Activated CD4-positive, alpha-beta memory T cell treated with anti-CD3 and anti-CD28 coated beads for 36 hours (primary cell): ENCODE data around the gene HPSE2. TPM values are rescaled to one million over a fixed set of nuclear protein-coding genes. Genes with fewer than 3 reads are reported as not detected.

ENCODE experiments used
- CTCF ChIA-PET: fragments of 350-600 bp; sonication (Branson Sonifier 250); formaldehyde crosslinking; loops from one replicate; lab custom pipeline; 2021; ENCODE audit warnings: antibody characterized with exemption, inconsistent platforms; lab: Charles Lee
- POLR2A ChIA-PET: fragments of 350-600 bp; sonication (Branson Sonifier 250); formaldehyde crosslinking; loops from one replicate; lab custom pipeline; 2021; ENCODE audit warnings: antibody characterized with exemption; lab: Charles Lee
- DNase-seq: peaks from one replicate; pipeline ENCODE4 v3.0.0-alpha.2; 2020
- H3K27ac Mint-ChIP-seq: one replicate; pipeline ENCODE4 v1.8.0; 2021; ENCODE audit warnings: mixed read lengths
- H3K27me3 Mint-ChIP-seq: one replicate; pipeline ENCODE4 v1.8.0; 2021; ENCODE audit warnings: mixed read lengths
- H3K36me3 Mint-ChIP-seq: one replicate; pipeline ENCODE4 v1.8.0; 2021; ENCODE audit warnings: mixed read lengths
- H3K4me1 Mint-ChIP-seq: one replicate; pipeline ENCODE4 v1.8.0; 2021; ENCODE audit warnings: low read depth, mixed read lengths
- H3K4me3 Mint-ChIP-seq: one replicate; pipeline ENCODE4 v1.8.0; 2021; ENCODE audit warnings: mild to moderate bottlenecking, mixed read lengths
- H3K9me3 Mint-ChIP-seq: one replicate; pipeline ENCODE4 v1.8.0; 2021; ENCODE audit warnings: mixed read lengths
- intact Hi-C: fragments of 100-400 bp; cut with micrococcal nuclease; formaldehyde crosslinking; loops from one replicate; pipeline ENCODE4 v1.15.1; 2023
- total RNA-seq, 2 experiments: library from RNA; stranded (reverse); gene quantifications; one replicate each; pipeline ENCODE4 v1.2.3, GENCODE V29; 2021

Gene HPSE2
- total RNA-seq, 2 experiments from 2014 or later, result not detected

- ChIA-PET CTCF (no interaction called here), POLR2A (no interaction called here)
- Mint-ChIP-seq H3K36me3 (no peaks in the 10 kb centered on the region), H3K27ac (no peak overlapping the region), H3K27me3 (no peaks in the 10 kb centered on the region), H3K9me3 (peaks cover 5% of the 10 kb centered on the region), H3K4me3 (no peak overlapping the region), H3K4me1 (no peaks in the 10 kb centered on the region)
- DNase-seq, result no peak
- intact Hi-C loops, result no loop called here
These were observed 292.0 kb downstream of the HPSE2 start for GRCh38 chr10:98943681-98944080.

- Mint-ChIP-seq H3K36me3 (peaks cover 4% of the 10 kb centered on the region), H3K27ac (no peak overlapping the region), H3K4me3 (no peak overlapping the region), H3K9me3 (peaks cover 29% of the 10 kb centered on the region), H3K27me3 (no peaks in the 10 kb centered on the region), H3K4me1 (no peaks in the 10 kb centered on the region)
- DNase-seq, result no peak
- ChIA-PET POLR2A (no interaction called here), CTCF (no interaction called here)
- intact Hi-C loops, result no loop called here
These were observed 305.9 kb downstream of the HPSE2 start for GRCh38 chr10:98929709-98930108.

GRCh38 chr10:98925651-98926050, 310.0 kb downstream of the HPSE2 start:
- H3K36me3 Mint-ChIP-seq, result no peaks in the 10 kb centered on the region
- ChIA-PET POLR2A (no interaction called here), CTCF (no interaction called here)
- H3K4me1 Mint-ChIP-seq, result no peaks in the 10 kb centered on the region
- no peaks in the 10 kb centered on the region for H3K27me3 Mint-ChIP-seq
- DNase-seq, result no peak
- intact Hi-C loops, result no loop called here
- H3K27ac Mint-ChIP-seq, result no peak overlapping the region
- H3K4me3 Mint-ChIP-seq, result no peak overlapping the region
- peaks cover 4% of the 10 kb centered on the region for H3K9me3 Mint-ChIP-seq

GRCh38 chr10:98924526-98924925, 311.1 kb downstream of the HPSE2 start:
- ChIA-PET POLR2A (no interaction called here), CTCF (no interaction called here)
- Mint-ChIP-seq H3K4me3 (no peak overlapping the region), H3K4me1 (no peaks in the 10 kb centered on the region), H3K27ac (no peak overlapping the region), H3K36me3 (no peaks in the 10 kb centered on the region), H3K27me3 (no peaks in the 10 kb centered on the region), H3K9me3 (no peaks in the 10 kb centered on the region)
- no peak for DNase-seq
- intact Hi-C loops, result no loop called here

GRCh38 chr10:98921316-98921715, 314.3 kb downstream of the HPSE2 start:
- intact Hi-C loops, result no loop called here
- H3K27ac Mint-ChIP-seq, result no peak overlapping the region
- H3K4me3 Mint-ChIP-seq, result no peak overlapping the region
- no peaks in the 10 kb centered on the region for H3K9me3 Mint-ChIP-seq
- H3K36me3 Mint-ChIP-seq, result no peaks in the 10 kb centered on the region
- CTCF ChIA-PET, result no interaction called here
- H3K27me3 Mint-ChIP-seq, result no peaks in the 10 kb centered on the region
- H3K4me1 Mint-ChIP-seq, result no peaks in the 10 kb centered on the region
- DNase-seq, result no peak
- POLR2A ChIA-PET, result no interaction called here

- Mint-ChIP-seq H3K27ac (no peak overlapping the region), H3K27me3 (no peaks in the 10 kb centered on the region), H3K4me1 (no peaks in the 10 kb centered on the region), H3K4me3 (no peak overlapping the region), H3K36me3 (no peaks in the 10 kb centered on the region), H3K9me3 (no peaks in the 10 kb centered on the region)
- intact Hi-C loops, result no loop called here
- ChIA-PET POLR2A (no interaction called here), CTCF (no interaction called here)
- DNase-seq, result no peak
These were observed 314.8 kb downstream of the HPSE2 start for GRCh38 chr10:98920807-98921206.

- no peaks in the 10 kb centered on the region for H3K9me3 Mint-ChIP-seq
- no peaks in the 10 kb centered on the region for H3K36me3 Mint-ChIP-seq
- intact Hi-C loops, result no loop called here
- H3K4me3 Mint-ChIP-seq, result no peak overlapping the region
- H3K27ac Mint-ChIP-seq, result no peak overlapping the region
- H3K4me1 Mint-ChIP-seq, result no peaks in the 10 kb centered on the region
- POLR2A ChIA-PET, result no interaction called here
- CTCF ChIA-PET, result no interaction called here
- H3K27me3 Mint-ChIP-seq, result no peaks in the 10 kb centered on the region
- DNase-seq, result no peak
These were observed 315.3 kb downstream of the HPSE2 start for GRCh38 chr10:98920360-98920759.

- H3K36me3 Mint-ChIP-seq, result no peaks in the 10 kb centered on the region
- H3K9me3 Mint-ChIP-seq, result no peaks in the 10 kb centered on the region
- ChIA-PET POLR2A (no interaction called here), CTCF (no interaction called here)
- H3K27ac Mint-ChIP-seq, result no peak overlapping the region
- H3K27me3 Mint-ChIP-seq, result no peaks in the 10 kb centered on the region
- DNase-seq, result no peak
- no peaks in the 10 kb centered on the region for H3K4me1 Mint-ChIP-seq
- no peak overlapping the region for H3K4me3 Mint-ChIP-seq
- intact Hi-C loops, result no loop called here
These were observed 315.8 kb downstream of the HPSE2 start for GRCh38 chr10:98919899-98920298.

GRCh38 chr10:98917828-98918227, 317.8 kb downstream of the HPSE2 start:
- Mint-ChIP-seq H3K9me3 (no peaks in the 10 kb centered on the region), H3K27ac (no peak overlapping the region), H3K4me1 (no peaks in the 10 kb centered on the region), H3K36me3 (no peaks in the 10 kb centered on the region), H3K4me3 (no peak overlapping the region), H3K27me3 (no peaks in the 10 kb centered on the region)
- CTCF ChIA-PET, result no interaction called here
- POLR2A ChIA-PET, result no interaction called here
- no peak for DNase-seq
- intact Hi-C loops, result loop anchor here (2.0 kb wide), 1 partner anchor 59 kb away; no protein-coding TSS in a partner anchor

- ChIA-PET POLR2A (no interaction called here), CTCF (no interaction called here)
- Mint-ChIP-seq H3K36me3 (no peaks in the 10 kb centered on the region), H3K27ac (no peak overlapping the region), H3K27me3 (no peaks in the 10 kb centered on the region), H3K4me3 (no peak overlapping the region), H3K4me1 (no peaks in the 10 kb centered on the region), H3K9me3 (no peaks in the 10 kb centered on the region)
- DNase-seq, result no peak
- intact Hi-C loops, result loop anchor here (2.0 kb wide), 1 partner anchor 58 kb away; no protein-coding TSS in a partner anchor
These were observed 319.0 kb downstream of the HPSE2 start for GRCh38 chr10:98916526-98917125.

- POLR2A ChIA-PET, result no interaction called here
- Mint-ChIP-seq H3K4me1 (no peaks in the 10 kb centered on the region), H3K9me3 (no peaks in the 10 kb centered on the region), H3K27me3 (no peaks in the 10 kb centered on the region), H3K36me3 (no peaks in the 10 kb centered on the region), H3K27ac (no peak overlapping the region), H3K4me3 (no peak overlapping the region)
- CTCF ChIA-PET, result no interaction called here
- DNase-seq, result no peak
- intact Hi-C loops, result loop anchor here (2.0 kb wide), 1 partner anchor 57 kb away; no protein-coding TSS in a partner anchor
These were observed 319.7 kb downstream of the HPSE2 start for GRCh38 chr10:98915911-98916310.

- no peak overlapping the region for H3K27ac Mint-ChIP-seq
- H3K4me1 Mint-ChIP-seq, result no peaks in the 10 kb centered on the region
- intact Hi-C loops, result no loop called here
- no peak overlapping the region for H3K4me3 Mint-ChIP-seq
- H3K9me3 Mint-ChIP-seq, result no peaks in the 10 kb centered on the region
- no peaks in the 10 kb centered on the region for H3K27me3 Mint-ChIP-seq
- ChIA-PET POLR2A (no interaction called here), CTCF (no interaction called here)
- no peaks in the 10 kb centered on the region for H3K36me3 Mint-ChIP-seq
- DNase-seq, result no peak
These were observed 325.1 kb downstream of the HPSE2 start for GRCh38 chr10:98910546-98910945.

GRCh38 chr10:98910048-98910447, 325.6 kb downstream of the HPSE2 start:
- H3K4me3 Mint-ChIP-seq, result no peak overlapping the region
- H3K27me3 Mint-ChIP-seq, result no peaks in the 10 kb centered on the region
- no peak for DNase-seq
- CTCF ChIA-PET, result no interaction called here
- intact Hi-C loops, result no loop called here
- H3K27ac Mint-ChIP-seq, result no peak overlapping the region
- no peaks in the 10 kb centered on the region for H3K9me3 Mint-ChIP-seq
- POLR2A ChIA-PET, result no interaction called here
- no peaks in the 10 kb centered on the region for H3K4me1 Mint-ChIP-seq
- no peaks in the 10 kb centered on the region for H3K36me3 Mint-ChIP-seq
